PC-3 (cell line): Measurements from ENCODE around the gene CCKAR.

Source experiments
- EZH2 ChIP-seq: fragments of 300-600 bp; sonication (generic); IDR thresholded peaks from one replicate; pipeline ENCODE4 v1.6.1; 2017; ENCODE audit warnings: antibody characterized with exemption, mild to moderate bottlenecking, low read length; ENCODE audit not compliant: unreplicated experiment
- TF ChIP-seq, protein P1 (sequence below): fragments of 300-600 bp; sonication (generic); conservative IDR thresholded peaks from 2 replicates; pipeline ENCODE4 v1.5.1; 2017; ENCODE audit warnings: antibody characterized with exemption, low read depth, mild to moderate bottlenecking, low read length

DNA sequence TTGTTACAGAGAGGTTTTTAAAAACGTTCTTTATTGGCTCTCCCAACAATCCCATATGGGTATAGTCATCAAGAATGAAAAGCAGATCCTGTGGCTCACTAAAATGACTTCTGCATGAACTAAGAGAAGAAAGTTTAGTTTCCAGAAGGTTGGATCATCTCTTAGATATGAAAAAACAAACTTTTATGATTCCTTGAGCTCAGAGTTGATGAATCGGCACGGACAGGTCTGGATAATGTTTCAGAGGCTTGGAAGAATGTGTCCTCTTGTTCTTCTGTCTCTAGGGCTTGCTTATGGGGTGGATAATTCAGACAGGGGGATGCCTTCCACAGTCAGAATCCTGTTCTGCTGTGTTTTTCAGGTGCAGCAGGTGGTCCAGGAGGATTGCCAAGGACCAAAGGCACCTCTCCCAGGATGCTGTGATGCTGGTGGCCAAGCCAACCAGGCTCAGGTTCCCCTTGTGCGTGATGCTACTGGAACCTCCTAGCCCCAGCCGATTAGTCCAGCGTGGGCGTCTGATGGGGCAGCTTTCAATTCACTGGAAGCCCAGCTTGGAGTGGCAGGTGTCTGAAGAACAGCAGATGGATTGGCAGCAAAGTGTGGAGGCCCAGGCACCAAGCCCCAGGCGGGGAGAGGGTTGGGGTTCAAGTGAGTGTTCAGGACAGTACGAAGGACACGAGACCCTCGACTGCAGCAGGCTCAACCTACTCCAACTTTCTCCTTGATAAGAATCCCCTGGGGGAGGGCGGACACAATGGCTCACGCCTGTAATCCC, 30.3 kb downstream of the CCKAR start:
- TF ChIP-seq, protein P1, sequence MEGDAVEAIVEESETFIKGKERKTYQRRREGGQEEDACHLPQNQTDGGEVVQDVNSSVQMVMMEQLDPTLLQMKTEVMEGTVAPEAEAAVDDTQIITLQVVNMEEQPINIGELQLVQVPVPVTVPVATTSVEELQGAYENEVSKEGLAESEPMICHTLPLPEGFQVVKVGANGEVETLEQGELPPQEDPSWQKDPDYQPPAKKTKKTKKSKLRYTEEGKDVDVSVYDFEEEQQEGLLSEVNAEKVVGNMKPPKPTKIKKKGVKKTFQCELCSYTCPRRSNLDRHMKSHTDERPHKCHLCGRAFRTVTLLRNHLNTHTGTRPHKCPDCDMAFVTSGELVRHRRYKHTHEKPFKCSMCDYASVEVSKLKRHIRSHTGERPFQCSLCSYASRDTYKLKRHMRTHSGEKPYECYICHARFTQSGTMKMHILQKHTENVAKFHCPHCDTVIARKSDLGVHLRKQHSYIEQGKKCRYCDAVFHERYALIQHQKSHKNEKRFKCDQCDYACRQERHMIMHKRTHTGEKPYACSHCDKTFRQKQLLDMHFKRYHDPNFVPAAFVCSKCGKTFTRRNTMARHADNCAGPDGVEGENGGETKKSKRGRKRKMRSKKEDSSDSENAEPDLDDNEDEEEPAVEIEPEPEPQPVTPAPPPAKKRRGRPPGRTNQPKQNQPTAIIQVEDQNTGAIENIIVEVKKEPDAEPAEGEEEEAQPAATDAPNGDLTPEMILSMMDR, result no peak
- no peak for TF ChIP-seq EZH2
